KMS-11 (cell line): ENCODE results near the gene TBXAS1.
A peak's percentile ranks its signal among the peaks of the same experiment; 100 is the strongest.

Experiments
- H2AFZ ChIP-seq: fragments of 200-600 bp; sonication (generic); 2 replicates; pipeline ENCODE4 v1.6.1; 2016; ENCODE audit warnings: antibody characterized with exemption, mixed run types, low read depth
- H3K27ac ChIP-seq: fragments of 200-600 bp; sonication (generic); 2 replicates; pipeline ENCODE4 v1.6.1; 2016; ENCODE audit warnings: mild to moderate bottlenecking, mixed run types
- H3K27me3 ChIP-seq: fragments of 200-600 bp; sonication (generic); 2 replicates; pipeline ENCODE4 v1.6.1; 2017; ENCODE audit warnings: mild to moderate bottlenecking, low read depth, mixed run types, moderate library complexity; ENCODE audit not compliant: insufficient read depth
- H3K36me3 ChIP-seq: fragments of 200-600 bp; sonication (generic); 2 replicates; pipeline ENCODE4 v1.6.1; 2017; ENCODE audit warnings: mild to moderate bottlenecking, mixed run types; ENCODE audit not compliant: insufficient read depth
- H3K4me1 ChIP-seq: fragments of 200-600 bp; sonication (generic); 2 replicates; pipeline ENCODE4 v1.6.1; 2016; ENCODE audit warnings: mild to moderate bottlenecking, low read depth, mixed run types; ENCODE audit not compliant: poor library complexity, severe bottlenecking
- H3K4me2 ChIP-seq: fragments of 200-600 bp; sonication (generic); 2 replicates; pipeline ENCODE4 v1.7.0; 2016; ENCODE audit warnings: mild to moderate bottlenecking, mixed run types
- H3K4me3 ChIP-seq: fragments of 200-600 bp; sonication (generic); IDR thresholded peaks from 2 replicates; pipeline ENCODE4 v1.6.1; 2017; ENCODE audit warnings: low read depth, low read length, mixed read lengths; ENCODE audit not compliant: insufficient read depth
- H3K79me2 ChIP-seq: fragments of 200-600 bp; sonication (generic); 2 replicates; pipeline ENCODE4 v1.6.1; 2016; ENCODE audit warnings: low read depth, mixed run types; ENCODE audit not compliant: insufficient read depth
- H3K9ac ChIP-seq: fragments of 200-600 bp; sonication (generic); 2 replicates; pipeline ENCODE4 v1.6.1; 2016; ENCODE audit warnings: mild to moderate bottlenecking, mixed run types
- H4K20me1 ChIP-seq: fragments of 200-600 bp; sonication (generic); 2 replicates; pipeline ENCODE4 v1.6.1; 2016; ENCODE audit warnings: mild to moderate bottlenecking, mixed run types; ENCODE audit not compliant: insufficient read depth
- TF ChIP-seq, protein P1 (sequence below): fragments of 200-600 bp; sonication (generic); conservative IDR thresholded peaks from 2 replicates; pipeline ENCODE4 v1.6.1; 2017; ENCODE audit warnings: low read depth, mild to moderate bottlenecking, antibody characterized with exemption, low read length, moderate library complexity, mixed read lengths

Gene TBXAS1

GRCh38 chr7:140035400-140036223, 206.5 kb downstream of the TBXAS1 start:
- Histone ChIP-seq H3K79me2 (no peaks in the 10 kb centered on the region), H3K4me3 (no peak overlapping the region), H3K36me3 (no peaks in the 10 kb centered on the region), H3K27ac (no peak overlapping the region; the same call in 1 of the 2 replicates), H3K4me1 (peaks cover 18% of the 10 kb centered on the region), H3K27me3 (no peaks in the 10 kb centered on the region), H2AFZ (no peak overlapping the region), H3K4me2 (peak overlapping the region; percentile 43), H4K20me1 (0 out of 2 replicates have a peak, but pooled peaks cover 4% of the 10 kb centered on the region), H3K9ac (no peak overlapping the region)
- TF ChIP-seq, protein P1, sequence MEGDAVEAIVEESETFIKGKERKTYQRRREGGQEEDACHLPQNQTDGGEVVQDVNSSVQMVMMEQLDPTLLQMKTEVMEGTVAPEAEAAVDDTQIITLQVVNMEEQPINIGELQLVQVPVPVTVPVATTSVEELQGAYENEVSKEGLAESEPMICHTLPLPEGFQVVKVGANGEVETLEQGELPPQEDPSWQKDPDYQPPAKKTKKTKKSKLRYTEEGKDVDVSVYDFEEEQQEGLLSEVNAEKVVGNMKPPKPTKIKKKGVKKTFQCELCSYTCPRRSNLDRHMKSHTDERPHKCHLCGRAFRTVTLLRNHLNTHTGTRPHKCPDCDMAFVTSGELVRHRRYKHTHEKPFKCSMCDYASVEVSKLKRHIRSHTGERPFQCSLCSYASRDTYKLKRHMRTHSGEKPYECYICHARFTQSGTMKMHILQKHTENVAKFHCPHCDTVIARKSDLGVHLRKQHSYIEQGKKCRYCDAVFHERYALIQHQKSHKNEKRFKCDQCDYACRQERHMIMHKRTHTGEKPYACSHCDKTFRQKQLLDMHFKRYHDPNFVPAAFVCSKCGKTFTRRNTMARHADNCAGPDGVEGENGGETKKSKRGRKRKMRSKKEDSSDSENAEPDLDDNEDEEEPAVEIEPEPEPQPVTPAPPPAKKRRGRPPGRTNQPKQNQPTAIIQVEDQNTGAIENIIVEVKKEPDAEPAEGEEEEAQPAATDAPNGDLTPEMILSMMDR = no peak

DNA sequence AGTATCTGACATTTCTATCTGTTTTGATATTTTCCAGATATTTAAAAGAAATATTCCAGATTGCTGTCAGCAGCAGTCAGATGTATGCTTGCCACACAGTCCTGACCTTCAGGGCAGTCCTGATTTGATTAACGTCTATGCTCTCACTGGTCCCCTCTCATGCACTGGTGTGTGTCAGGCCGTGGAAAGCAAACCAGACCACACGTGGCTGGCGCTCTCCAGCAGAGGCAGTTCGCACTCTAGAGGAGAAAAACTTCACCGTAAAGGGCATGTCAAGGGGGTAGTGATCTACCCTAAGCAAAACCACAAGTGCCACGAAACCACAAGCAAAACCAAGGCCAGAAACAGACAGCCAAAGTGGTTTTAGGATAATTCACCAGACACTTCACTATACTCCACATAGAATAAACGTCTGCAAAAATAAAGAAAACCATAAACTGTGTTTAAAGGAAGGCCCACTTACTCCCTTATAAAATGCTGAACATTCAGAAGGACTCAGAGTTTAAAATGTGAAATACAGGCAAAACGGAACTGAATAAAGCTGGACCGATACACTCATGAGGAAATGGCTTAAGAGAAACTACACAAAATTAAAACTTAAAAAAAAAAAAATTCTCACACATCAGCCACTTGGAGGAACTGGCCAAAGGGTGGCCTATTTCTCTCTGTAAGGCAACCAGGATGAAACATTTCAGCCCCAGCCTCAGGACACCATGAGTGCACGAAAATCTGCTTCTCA, 207.3 kb downstream of the TBXAS1 start:
- no peak overlapping the region for H3K4me3 ChIP-seq
- no peak overlapping the region for H2AFZ ChIP-seq
- H4K20me1 ChIP-seq = 0 out of 2 replicates have a peak, but pooled peaks cover 4% of the 10 kb centered on the region
- H3K79me2 ChIP-seq = no peaks in the 10 kb centered on the region
- TF ChIP-seq, protein P1 = no peak
- no peak overlapping the region for H3K9ac ChIP-seq
- peaks cover 18% of the 10 kb centered on the region for H3K4me1 ChIP-seq
- H3K4me2 ChIP-seq = peak overlapping the region; percentile 43
- H3K27me3 ChIP-seq = no peaks in the 10 kb centered on the region
- peak overlapping the region; percentile 0; the same call in 1 of the 2 replicates for H3K27ac ChIP-seq
- no peaks in the 10 kb centered on the region for H3K36me3 ChIP-seq

DNA sequence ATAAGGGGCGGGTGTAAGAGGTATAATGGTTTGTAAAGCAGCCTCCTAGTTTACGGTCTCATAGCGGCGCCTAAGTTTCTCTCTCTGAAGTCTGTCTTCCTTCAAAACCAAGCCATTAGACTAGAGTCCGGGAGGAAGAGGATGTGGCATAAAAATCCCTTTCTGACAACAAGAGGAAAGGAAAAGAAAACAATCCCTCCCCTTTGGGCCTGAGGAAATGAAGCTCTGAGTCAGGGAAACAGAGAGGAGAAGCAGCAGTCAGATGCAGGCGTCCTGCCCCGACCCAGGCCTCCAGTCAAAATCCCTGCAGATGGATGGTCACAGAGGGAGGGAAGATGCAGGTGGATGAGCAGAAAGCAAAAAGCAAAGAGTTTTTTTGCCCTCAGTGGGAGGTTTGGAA, 210.0 kb downstream of the TBXAS1 start:
- Histone ChIP-seq H3K4me1 (peaks cover 18% of the 10 kb centered on the region), H3K36me3 (no peaks in the 10 kb centered on the region), H2AFZ (no peak overlapping the region), H4K20me1 (0 out of 2 replicates have a peak, but pooled peaks cover 4% of the 10 kb centered on the region), H3K27ac (no peak overlapping the region), H3K9ac (no peak overlapping the region), H3K27me3 (no peaks in the 10 kb centered on the region), H3K4me3 (no peak overlapping the region), H3K4me2 (no peak overlapping the region), H3K79me2 (no peaks in the 10 kb centered on the region)
- TF ChIP-seq, protein P1 = no peak

DNA sequence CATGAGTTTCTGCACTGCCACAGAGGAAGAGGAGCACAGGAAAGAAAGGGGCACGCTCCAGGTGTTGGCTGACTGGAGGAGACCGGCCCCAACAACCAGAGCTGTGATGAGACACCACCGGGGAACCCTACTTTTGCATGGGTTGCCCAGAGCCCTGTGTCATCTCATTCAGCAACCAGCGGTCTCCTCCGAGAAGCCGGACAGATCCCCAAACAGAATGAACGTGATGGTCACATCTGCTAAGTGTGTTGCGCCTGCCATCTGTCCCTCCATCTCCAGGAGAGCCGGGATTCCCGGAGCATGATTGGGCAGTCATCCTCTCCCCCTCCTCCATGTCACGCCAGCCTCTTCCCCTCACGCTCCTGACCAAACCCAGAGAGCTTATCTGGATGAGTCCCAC, 210.8 kb downstream of the TBXAS1 start:
- Histone ChIP-seq H3K9ac (no peak overlapping the region), H3K79me2 (no peaks in the 10 kb centered on the region), H3K4me1 (peaks cover 18% of the 10 kb centered on the region), H3K27ac (no peak overlapping the region), H2AFZ (no peak overlapping the region), H3K36me3 (no peaks in the 10 kb centered on the region), H3K27me3 (no peaks in the 10 kb centered on the region), H3K4me3 (no peak overlapping the region), H4K20me1 (0 out of 2 replicates have a peak, but pooled peaks cover 4% of the 10 kb centered on the region), H3K4me2 (no peak overlapping the region)
- TF ChIP-seq, protein P1 = no peak
